Measurements from ENCODE around the gene KLRF1. TPM values are rescaled to one million over a fixed set of nuclear protein-coding genes. Genes with fewer than 3 reads are reported as not detected.

KLRF1 gene
- total and polyA plus RNA-seq, 12 donors: 0.17 to 0.61 (median 0.42) TPM; not detected in 7

DNA sequence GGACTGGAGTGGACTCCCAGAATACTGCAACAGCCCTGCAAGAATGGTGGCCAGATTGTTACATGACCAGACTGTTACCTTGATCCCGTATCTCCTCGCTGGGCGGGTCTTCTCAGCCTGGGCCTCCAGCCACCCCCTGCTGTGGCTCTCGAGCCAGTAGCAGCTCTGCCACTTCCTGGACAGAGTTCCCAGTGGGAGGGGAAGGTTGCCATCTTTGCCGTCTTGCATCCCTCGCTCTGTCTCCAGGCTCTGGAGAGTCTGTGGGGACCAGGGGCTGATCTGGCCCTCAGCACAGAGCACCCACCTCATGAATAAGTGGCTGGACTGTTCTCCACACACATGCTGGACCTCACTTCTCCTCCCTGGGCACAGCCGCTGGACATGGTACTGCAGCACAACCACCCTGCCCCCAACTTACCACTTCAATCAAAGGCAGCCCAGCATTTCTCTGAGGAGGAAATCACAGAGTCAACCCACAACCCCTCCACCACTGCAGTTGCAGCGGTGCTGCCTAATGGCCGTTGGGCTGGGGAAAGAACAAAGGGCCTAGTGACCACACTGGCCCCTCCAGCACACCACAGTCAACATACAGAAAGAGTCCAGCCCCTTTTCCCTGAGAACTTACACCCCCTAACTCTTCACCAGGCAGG is 6.9 kb upstream of the KLRF1 start:
- no peak overlapping the region for H3K27ac ChIP-seq
- no peaks in the 10 kb centered on the region for H3K36me3 ChIP-seq (replicated peaks in 1 of 2)
- TF ChIP-seq POLR2A (IDR thresholded peaks at IDR 0.05): no peak
- TF ChIP-seq, protein P1, sequence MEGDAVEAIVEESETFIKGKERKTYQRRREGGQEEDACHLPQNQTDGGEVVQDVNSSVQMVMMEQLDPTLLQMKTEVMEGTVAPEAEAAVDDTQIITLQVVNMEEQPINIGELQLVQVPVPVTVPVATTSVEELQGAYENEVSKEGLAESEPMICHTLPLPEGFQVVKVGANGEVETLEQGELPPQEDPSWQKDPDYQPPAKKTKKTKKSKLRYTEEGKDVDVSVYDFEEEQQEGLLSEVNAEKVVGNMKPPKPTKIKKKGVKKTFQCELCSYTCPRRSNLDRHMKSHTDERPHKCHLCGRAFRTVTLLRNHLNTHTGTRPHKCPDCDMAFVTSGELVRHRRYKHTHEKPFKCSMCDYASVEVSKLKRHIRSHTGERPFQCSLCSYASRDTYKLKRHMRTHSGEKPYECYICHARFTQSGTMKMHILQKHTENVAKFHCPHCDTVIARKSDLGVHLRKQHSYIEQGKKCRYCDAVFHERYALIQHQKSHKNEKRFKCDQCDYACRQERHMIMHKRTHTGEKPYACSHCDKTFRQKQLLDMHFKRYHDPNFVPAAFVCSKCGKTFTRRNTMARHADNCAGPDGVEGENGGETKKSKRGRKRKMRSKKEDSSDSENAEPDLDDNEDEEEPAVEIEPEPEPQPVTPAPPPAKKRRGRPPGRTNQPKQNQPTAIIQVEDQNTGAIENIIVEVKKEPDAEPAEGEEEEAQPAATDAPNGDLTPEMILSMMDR (IDR thresholded peaks at IDR 0.05): no peak
- intact Hi-C loops (cut with DNase I): no loop called here
- 80 to 92% (median 85%) methylated on average over 5 to 9 of the region's 9 CpGs for WGBS, 4 donors
- H3K4me3 ChIP-seq: no peak overlapping the region
- H3K4me1 ChIP-seq (replicated peaks in 1 of 2): no peaks in the 10 kb centered on the region
- no peaks in the 10 kb centered on the region for H3K27me3 ChIP-seq
- DNase-seq: no peak
- no peaks in the 10 kb centered on the region for H3K9me3 ChIP-seq (replicated peaks in 1 of 3)

DNA sequence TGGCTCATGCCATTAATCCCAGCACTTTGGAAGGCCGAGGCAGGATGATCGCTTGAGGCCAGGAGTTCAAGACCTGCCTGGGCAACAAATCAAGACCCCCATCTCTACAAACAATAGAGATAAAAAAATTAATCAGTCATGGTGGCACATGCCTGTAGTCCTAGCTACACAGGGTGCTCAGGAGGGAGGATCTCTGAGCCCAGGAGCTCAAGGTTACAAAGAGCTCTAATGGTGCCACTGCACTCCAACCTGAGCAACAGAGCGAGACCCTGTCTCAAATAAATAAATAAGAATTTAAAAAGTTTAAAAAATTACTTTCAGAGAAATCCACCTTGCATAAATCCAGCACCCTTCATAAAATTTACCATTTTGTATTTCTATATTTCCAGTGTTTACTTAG is 2.2 kb downstream of the KLRF1 start:
- 59 to 68% (median 62%) methylated on average over 3 of the region's 3 CpGs for WGBS, 4 donors
- TF ChIP-seq, protein P1 (IDR thresholded peaks at IDR 0.05): no peak
- no peak for TF ChIP-seq POLR2A (IDR thresholded peaks at IDR 0.05)
- H3K27me3 ChIP-seq: no peaks in the 10 kb centered on the region
- H3K4me3 ChIP-seq: no peak overlapping the region
- H3K4me1 ChIP-seq (replicated peaks in 1 of 2): no peaks in the 10 kb centered on the region
- intact Hi-C loops (cut with DNase I): no loop called here
- no peaks in the 10 kb centered on the region for H3K9me3 ChIP-seq (replicated peaks in 1 of 3)
- no peak for DNase-seq
- H3K27ac ChIP-seq: no peak overlapping the region
- H3K36me3 ChIP-seq (replicated peaks in 1 of 2): no peaks in the 10 kb centered on the region

DNA sequence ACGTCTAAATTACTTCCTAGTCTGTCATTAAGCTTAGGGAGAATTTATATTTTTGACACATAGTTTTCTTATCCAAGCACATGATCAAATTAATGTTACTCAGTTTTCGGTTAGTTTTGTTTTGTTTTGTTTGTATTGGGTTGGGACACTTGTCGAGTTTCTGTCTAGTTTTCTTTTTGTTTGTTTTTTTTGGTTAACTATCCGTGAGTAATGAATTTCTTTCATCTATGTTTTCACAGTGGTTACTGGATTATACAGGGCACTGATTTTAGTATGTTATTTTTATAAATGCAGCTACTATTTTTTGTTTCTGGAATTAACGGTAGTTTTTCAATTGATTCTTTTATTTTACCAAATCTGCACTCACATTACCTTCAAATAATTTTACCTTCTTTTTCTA is 2.7 kb downstream of the KLRF1 start:
- Histone ChIP-seq H3K27ac (no peak overlapping the region), H3K4me1 (replicated peaks in 1 of 2) (no peaks in the 10 kb centered on the region), H3K9me3 (replicated peaks in 1 of 3) (no peaks in the 10 kb centered on the region), H3K4me3 (no peak overlapping the region), H3K36me3 (replicated peaks in 1 of 2) (no peaks in the 10 kb centered on the region), H3K27me3 (no peaks in the 10 kb centered on the region)
- DNase-seq: no peak
- 49 to 70% (median 64%) methylated on average over 5 of the region's 5 CpGs for WGBS, 4 donors
- TF ChIP-seq, protein P1 (IDR thresholded peaks at IDR 0.05): no peak
- TF ChIP-seq POLR2A (IDR thresholded peaks at IDR 0.05): no peak
- intact Hi-C loops (cut with DNase I): no loop called here

DNA sequence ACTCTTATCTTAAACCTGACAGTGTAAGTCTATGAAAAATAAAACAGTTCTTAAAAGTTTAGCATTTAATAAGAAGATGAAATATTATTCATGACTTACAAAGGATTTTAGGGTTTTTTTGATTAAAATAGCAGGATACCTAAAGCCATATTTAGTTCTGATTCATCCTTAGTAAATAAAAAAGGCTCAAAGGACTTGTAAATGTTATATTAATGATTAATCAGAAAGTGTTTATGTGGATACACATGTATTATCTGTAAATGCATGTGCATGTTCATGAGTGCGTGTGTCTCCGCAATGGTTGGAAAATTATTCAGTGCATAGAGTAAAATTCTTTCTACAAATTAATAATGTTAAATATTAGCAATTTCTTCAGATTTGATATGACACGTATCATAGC is 4.4 kb downstream of the KLRF1 start:
- Histone ChIP-seq H3K27ac (no peak overlapping the region), H3K27me3 (no peaks in the 10 kb centered on the region), H3K4me1 (replicated peaks in 1 of 2) (no peaks in the 10 kb centered on the region), H3K36me3 (replicated peaks in 1 of 2) (no peaks in the 10 kb centered on the region), H3K9me3 (replicated peaks in 1 of 3) (no peaks in the 10 kb centered on the region), H3K4me3 (no peak overlapping the region)
- intact Hi-C loops (cut with DNase I): no loop called here
- 59 to 61% (median 60%) methylated on average over 3 of the region's 3 CpGs for WGBS, 4 donors
- TF ChIP-seq, protein P1 (IDR thresholded peaks at IDR 0.05): no peak
- no peak for TF ChIP-seq POLR2A (IDR thresholded peaks at IDR 0.05)
- no peak for DNase-seq
